GM19043 (cell line): ENCODE measurements around the gene SSNA1.

Experiments used
- ATAC-seq: cut with Tn5 transposase; IDR thresholded peaks from one replicate; pipeline ENCODE4 v1.9.1; 2021; ENCODE audit warnings: low read depth; ENCODE audit not compliant: unreplicated experiment

SSNA1 gene

DNA sequence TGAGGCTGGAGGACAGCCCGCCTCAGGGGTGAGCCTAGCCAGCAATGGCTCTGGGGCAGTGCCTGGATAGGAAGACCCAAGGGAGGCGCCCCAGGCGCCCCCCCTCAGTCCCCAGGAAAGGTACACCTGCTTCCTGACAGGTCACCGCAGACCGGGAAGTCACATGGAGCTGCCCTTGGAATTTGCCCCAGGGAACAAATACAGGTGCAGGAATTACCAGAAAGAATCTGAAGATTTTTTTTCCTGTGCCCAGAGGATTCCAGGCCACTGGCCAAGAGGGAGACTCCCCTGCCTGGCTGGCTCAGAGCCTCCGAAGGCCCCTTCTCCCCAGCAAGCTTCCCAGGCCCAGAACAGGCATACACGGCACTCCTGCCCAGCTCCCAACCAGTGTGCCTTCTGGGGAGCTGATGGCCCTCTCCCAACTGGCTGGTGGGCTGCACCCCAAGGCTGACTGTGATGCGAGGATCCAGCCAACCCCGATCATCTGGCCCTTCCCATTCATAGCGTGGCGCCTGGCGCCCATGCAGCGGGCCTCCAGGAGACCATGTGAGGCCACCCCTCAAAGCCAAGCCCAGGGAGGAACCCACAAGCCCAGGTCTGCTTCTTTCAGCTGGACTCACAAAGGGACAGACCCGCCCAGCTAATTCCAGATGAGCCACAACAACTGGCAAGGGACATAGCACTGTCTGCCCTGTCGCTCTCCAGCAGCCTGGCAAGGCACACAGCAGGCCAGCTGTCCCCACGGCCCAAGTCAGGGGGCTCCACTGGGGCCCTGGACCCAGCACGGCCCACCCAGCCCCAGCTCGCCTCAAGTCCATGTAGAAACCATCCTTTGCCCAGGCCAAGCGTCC, 9.8 kb downstream of the SSNA1 start:
- ATAC-seq: no peak

DNA sequence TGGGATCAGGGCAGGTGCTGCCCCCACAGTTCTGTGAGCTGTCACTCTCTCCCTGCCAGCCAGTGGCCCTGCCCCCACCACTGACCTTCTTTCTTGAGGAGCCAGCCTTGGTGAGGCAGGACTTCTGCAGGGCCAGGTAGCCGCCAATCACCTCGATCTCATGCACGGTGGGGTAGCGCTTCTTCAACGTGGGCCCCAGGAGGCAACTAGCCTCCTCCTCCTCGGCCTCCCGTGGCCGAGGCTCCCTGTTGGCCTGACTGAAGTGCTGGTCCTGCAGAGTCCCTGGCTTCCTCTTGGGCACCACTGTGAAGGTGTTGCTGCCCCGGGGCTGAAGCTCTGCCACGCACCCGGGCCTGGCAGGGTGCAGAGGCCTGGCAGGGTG, 10.4 kb downstream of the SSNA1 start:
- no peak for ATAC-seq

DNA sequence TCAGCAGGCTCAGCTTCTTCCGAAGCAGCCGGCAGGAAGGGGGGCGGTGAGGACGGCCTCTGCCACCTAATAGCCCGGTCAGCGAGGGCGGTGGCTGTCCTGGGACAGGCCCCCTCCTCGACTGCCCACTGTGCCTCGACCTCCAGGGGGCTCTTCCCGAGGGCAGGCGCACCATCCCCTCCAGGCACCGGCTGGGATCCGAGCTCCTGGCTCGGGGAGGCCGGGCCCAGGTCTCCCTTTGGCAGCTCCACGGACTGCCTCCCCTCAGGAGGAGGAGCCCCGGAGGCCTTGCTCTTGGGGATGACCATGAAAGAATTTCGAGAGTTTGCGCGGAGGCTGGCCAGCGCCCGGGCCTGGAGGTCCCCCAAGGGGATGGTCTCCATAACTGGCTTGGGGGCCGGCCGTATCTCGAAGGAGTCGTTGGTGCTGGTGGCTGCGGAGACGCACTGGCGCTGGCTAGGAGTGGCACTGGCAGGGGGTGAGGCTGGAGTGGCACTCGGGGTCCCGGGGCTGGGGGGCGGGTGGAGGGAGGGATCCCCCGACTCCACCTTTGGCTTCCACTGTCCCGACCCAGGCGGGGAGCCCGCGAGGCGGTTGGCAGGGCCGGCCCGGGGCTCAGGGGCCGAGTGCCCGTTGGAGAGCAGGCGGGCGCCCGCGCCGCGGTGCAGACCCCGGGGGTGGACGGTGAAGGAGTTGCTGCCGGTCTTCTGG, 11.1 kb downstream of the SSNA1 start:
- no peak for ATAC-seq

DNA sequence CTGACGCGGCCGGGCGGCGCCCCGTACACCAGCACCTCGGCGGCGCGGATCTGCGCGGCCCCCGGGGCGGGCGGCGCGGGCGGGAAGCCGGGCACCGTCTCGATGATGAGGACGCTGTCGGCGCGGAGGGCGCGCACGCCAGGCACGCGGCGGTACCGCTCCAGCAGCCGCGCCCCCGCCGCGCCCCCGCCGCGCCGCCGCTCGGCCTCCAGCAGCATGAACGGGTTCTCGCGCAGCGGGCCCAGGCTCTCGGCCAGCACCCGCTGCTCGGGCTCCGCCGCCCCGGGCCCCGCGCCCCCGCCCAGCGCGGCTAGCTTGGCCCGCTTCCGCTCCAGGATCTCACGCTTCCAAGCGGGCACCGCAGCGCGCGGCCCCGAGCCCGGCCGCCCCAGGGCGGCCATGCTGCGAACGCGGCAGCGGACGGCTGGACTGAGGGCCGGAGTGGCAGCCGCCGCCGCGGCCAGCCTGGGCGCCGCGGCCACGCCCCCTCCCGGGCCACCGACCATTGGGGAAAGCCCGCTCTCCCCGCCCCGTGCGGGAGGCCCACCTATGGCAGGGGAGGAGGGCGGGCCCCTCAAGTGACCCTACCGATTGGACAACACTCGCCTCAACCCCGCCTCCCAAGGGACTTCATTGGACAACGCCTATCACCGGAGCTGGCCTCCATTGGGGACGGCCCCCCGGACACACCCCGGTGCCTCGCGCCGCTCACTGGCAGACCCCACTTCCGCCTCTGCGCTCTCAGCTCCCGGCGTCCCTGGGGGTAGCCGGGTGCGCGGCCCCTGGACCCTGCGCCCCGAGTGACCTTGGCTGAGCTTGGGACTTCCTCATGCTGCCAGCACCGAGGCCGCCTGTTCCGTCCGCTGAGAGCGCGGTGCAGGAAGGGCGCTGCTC, 12.1 kb downstream of the SSNA1 start, which contains the start of gene TPRN:
TPRN (minus strand) TSS at position 431 of the 894 bp plus-strand sequence; CDS start at position 401, 30 bp downstream.
- ATAC-seq: peak; percentile 88

DNA sequence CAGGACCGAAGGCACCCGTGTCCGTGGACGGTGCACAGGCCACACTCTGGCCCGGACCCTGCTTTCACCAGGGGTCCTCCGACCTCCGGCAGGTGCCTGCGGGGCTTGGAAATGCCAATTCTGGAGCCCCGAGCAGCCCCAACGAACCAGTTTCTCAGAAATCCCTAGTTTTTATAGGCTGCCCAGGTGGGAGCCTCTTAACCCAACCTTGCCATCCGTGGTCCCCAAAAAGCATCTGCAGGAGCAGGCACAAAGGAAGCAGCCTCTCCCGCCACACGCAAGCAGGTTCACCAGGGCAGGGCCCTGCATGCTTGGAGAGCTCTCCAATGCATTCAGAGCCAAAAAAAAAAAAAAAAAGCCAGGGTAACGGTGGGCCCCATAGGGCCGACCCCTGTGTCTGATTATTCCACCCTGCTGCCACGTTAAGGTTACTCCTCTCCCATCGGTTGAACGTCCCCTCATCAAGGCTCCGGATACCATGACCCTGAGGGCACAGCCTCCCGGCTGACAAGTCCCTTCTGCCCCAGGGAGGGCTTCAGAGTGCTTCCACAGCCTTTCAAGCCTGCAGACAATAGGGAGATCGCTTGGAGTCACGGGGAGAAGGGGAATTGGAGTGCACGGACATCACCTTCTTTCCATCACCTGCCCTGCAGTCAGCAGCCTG, 12.9 kb downstream of the SSNA1 start:
- no peak for ATAC-seq

DNA sequence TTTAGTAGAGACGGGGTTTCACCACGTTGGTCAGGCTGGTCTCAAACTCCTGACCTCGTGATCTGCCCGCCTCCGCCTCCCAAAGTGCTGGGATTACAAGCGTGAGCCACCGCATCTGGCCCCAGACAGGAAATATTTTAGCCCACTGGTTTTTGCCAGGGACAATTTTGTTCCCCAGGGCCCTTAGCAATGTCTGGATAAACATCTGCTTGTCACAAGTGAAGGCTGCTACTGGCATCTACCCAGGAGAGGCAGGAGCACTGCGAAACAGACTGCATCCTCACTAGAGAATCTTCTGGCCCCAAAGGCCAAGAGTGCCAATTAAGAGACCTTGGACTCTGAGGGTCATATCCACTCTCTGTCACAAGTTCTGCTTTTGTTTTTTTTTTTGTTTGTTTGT, 14.5 kb downstream of the SSNA1 start:
- no peak for ATAC-seq

DNA sequence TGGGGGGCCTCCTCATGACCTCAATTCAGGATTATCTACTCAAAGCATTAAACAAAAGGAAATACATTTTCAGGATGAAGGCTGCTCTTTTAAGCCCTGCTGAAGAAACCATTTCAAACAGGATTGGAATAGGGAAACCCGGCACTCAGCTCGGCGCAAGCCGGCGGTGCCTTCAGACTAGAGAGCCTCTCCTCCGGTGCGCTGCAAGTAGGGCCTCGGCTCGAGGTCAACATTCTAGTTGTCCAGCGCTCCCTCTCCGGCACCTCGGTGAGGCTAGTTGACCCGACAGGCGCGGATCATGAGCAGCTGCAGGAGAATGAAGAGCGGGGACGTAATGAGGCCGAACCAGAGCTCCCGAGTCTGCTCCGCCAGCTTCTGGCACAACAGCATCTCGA, 16.3 kb downstream of the SSNA1 start:
- ATAC-seq: no peak

DNA sequence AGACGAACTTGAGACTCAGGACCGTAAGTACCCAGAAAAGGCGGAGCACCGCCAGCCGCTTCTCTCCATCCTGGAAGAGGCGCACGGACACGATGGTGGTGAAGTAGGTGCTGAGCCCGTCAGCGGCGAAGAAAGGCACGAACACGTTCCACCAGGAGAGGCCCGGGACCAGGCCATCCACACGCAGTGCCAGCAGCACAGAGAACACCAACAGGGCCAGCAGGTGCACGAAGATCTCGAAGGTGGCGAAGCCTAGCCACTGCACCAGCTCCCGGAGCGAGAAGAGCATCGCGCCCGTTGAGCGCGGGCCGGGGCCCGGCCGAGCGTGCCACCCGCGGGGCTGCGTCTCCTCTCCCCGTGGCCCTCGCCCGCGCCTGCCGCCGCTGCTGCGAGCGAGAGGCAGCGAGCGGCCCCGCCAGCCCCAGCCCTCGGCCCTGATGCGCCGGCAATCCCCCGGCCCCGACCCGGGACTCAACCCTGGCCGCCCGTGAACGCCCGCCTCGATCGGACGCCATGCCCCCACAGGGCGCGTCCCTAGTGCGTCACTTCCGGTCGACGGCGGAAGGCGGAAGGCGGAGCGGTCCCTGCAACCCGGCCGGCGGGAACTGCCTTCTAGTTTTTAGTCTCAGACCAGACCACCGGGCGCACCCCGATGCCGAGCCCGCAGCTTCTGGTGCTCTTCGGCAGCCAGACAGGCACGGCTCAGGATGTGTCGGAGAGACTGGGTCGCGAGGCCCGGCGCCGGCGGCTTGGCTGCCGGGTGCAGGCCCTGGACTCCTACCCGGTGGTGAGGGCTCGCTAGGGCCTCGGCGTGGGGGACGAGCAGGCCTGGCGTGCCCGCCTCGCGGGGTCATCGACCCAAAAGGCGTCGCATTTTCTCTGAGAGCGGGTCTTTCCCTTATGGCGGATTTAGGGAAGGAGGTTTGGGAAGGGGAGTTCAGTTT, 16.9 kb downstream of the SSNA1 start, which contains the start of the genes NDOR1 and TMEM203:
NDOR1 (plus strand) TSS at position 575 of the 944 bp plus-strand sequence; CDS start at position 653, 78 bp downstream.
TMEM203 (minus strand) TSS at position 523 of the 944 bp plus-strand sequence; CDS start at position 289, 234 bp downstream.
- no peak for ATAC-seq

DNA sequence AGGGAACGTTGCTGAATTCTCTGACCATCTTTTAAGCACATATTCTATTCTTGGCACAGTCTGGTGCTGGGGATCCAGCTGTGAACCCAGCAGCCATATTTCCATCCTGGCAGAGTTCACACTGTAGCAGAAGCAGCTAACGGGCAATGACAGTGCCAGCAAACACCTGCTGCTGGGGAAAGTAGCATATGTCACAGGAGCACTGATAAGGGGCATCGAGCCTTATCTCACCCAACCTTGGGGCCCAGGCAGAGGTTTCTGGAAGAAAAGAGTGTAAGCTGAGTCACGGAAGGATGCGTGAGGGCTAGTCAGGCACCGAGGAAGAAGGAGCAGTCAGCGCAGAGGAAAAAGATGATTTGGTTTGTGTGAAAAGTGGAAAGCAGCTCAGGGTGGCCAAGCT, 18.1 kb downstream of the SSNA1 start:
- ATAC-seq: no peak

DNA sequence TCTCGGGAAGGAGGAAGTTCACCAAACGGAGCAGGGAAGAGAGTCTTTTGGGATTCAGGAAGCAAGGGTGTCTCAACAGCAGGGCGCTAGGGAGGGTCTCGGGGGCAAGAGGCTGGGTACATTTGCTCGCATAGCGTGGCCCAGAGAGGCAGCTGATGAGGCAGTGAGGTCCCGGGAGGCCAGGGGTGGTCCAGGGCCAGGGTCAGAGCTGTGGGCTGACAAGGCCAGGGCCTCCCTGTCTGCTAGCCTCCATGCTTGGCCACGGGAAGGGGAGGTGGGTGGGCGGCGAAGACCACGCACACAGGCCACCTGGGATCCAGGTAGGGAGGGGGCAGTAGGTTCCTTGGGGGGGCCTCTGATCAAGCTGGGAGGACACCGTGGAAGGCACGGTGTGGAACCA, 23.1 kb downstream of the SSNA1 start:
- no peak for ATAC-seq

DNA sequence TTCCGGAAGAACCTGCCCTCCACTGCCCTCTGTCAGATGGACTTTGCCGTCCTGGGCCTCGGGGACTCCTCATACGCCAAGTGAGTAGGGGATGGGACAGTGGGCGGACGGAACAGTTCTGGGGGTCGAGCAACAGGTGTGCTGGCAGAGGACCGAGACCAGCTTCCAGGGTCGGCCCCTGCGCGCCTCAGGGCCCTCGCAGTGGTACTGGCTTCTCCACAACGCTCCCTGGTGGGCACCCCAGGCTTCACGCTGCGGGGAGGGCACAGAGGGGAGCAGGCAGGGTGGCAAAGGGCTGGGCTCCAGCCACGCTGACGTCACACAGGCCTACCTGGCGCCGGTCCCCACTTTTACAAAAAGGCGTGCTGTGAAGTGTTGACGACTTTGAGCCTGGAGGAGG, 24.0 kb downstream of the SSNA1 start:
- ATAC-seq: no peak

DNA sequence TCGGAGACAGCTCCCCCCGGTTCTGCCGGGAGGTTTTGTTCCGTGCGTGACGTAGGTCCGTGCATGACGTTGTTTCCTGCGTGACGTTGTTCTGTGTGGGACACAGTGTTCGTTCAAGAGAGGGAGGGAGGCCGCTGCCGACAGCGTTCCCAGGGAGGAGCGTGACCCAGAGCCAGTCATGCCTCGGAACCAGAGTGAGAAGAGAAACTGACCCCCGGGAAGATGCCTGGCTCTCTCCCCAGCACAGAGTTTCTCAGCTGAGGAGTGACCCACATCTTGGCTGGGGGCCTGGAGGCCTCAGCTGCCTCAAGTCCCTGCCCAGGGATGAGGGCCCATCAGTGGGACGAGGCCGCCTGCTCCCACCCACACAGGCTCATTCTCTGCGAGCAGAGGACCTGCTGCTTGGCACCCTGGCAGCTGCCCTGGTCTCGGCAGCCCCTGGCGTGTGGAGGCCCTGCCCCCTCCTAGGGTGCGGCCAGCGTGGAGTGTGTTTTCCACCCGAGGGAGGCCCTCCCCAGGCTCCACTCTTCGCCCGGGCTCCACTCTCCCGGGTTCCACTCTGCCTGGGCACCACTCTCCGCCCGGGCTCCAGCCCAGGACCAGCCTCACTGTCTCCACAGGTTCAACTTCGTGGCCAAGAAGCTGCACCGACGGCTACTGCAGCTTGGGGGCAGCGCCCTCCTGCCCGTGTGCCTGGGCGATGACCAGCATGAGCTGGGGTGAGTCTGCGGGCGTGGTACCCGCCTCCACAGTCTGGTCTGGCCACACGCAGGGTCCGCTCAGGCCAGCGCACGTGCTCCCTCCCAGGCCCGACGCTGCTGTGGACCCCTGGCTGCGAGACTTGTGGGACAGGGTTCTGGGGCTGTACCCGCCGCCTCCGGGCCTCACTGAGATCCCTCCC, 24.9 kb downstream of the SSNA1 start:
- no peak for ATAC-seq

DNA sequence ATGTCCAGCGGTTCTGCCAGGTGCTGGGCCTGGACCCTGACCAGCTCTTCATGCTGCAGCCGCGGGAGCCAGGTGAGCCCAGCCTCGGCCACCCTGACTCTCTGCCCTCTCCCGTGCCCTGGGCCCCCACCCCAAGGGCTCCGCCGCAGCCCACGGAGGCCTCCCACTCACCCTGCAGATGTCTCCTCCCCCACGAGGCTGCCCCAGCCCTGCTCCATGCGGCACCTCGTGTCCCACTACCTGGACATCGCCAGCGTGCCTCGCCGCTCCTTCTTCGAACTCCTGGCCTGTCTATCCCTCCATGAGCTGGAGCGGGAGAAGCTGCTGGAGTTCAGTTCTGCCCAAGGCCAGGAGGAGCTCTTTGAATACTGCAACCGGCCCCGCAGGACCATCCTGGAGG, 26.1 kb downstream of the SSNA1 start:
- no peak for ATAC-seq

DNA sequence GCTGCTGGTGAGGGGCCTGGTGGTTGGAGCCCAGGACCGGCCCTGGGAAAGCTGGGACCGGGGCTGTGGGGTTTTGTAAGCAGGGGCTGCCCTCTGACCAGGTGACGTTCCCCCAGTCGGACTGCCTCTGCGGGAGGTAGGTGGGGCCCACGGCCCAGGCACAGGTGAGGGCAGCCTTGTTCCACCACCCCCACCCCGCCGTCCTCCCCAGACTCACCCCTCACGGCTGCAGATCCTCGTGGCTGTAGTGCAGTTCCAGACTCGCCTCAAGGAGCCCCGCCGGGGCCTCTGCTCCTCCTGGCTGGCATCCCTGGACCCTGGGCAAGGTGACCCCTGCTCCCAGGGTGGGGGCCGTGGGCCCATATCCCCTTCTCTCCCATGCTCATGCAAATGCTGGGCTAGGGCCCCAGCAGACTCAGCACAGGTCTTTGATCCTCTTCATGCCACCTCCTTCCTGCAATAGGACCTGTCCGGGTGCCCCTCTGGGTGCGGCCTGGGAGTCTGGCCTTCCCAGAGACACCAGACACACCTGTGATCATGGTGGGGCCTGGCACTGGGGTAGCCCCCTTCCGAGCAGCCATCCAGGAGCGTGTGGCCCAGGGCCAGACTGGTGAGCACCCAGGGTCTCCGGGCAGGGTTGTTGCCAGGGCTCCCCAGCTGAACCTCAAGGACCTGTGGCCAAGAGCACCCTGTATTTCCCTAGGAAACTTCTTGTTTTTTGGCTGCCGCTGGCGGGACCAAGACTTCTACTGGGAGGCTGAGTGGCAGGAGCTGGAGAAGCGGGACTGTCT, 26.9 kb downstream of the SSNA1 start:
- ATAC-seq: no peak

DNA sequence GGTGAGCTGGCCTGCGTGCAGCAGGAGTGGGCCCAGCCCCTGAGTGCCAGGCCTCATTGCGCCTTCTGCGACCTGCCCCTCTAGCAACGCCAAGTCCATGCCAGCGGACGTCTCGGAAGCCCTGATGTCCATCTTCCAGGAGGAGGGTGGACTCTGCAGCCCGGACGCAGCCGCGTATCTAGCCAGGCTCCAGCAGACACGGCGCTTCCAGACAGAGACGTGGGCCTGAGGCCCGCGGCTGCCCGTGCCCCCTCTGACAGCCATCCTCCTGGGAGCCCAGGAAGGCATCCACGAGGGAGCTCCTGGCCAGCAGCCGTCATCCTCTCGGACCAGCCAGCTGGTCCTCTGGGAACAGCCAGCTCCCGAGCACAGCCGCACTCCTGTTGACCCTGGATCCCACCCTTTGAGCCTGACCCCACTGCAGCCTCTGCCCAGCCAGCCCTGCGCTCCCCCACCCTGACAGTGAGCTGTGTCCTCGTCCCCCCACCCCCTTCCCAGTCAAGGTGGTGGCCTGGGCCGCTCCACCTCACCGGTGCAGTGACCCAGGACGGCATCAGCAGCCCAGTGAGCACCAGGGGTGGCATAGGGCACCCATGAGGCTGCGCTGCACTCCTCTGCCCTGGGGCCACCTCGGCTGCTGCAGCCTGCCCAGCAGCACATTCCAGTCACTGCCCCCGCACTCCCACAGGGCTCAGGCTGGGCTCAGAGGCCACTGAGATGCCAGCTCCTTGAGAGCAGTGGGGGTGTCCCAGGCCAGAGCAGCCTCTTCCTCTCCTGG, 27.9 kb downstream of the SSNA1 start:
- no peak for ATAC-seq
